ENCODE measurements around the gene RNF220. TPM values are rescaled to one million over a fixed set of nuclear protein-coding genes. Genes with fewer than 3 reads are reported as not detected.

The RNF220 gene
- total and polyA plus RNA-seq, 11 donors, result 54.2 to 108 (median 62.4) TPM

DNA sequence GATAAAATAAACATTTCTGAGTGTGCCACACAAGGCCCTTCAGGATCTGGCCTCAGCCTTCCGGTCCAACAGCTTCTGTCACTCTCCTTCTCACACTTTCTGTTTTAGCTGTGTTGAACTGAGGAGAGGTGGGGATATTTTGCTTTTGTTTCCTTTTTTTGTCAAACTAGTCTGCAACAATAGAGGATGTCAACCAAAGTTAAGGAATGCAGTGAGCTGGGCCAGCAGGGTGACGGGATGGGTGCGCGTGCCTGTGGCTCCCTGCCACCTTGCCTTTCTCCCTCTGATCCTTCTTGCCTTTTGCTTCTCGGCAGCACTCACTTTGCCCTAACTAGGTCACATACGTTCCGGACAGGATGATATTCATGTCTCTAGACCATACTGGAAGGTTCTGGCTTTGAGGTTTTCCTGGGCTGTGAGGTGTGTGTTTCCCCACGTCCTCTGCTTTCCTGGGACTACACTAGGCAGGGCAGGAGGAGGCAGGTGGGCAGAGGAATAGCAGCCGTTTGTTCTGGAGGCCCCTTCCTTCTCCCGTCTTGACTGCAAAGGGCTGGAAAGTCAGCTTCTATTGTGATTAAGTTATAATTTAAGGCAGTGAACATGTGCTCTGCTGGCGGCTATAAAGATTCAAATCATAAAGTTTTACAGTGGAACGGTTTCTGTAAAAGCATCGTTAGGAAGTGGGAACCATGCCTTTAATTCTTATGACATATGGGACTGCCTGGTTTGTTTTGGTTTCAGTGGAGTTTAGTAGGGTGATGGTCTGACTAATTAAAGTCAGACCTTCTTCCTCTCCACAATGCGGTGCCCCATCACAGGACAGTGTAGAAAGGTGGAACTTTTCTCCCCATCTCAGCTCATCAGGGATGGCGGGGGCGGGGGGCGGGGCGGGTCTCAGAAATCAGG, 67.8 kb downstream of the RNF220 start:
- intact Hi-C loops (cut with DNase I), result no loop called here
- ATAC-seq (no peak), DNase-seq (no peak)
- TF ChIP-seq POLR2A (IDR thresholded peaks at IDR 0.05), result no peak
- TF ChIP-seq, protein P1, sequence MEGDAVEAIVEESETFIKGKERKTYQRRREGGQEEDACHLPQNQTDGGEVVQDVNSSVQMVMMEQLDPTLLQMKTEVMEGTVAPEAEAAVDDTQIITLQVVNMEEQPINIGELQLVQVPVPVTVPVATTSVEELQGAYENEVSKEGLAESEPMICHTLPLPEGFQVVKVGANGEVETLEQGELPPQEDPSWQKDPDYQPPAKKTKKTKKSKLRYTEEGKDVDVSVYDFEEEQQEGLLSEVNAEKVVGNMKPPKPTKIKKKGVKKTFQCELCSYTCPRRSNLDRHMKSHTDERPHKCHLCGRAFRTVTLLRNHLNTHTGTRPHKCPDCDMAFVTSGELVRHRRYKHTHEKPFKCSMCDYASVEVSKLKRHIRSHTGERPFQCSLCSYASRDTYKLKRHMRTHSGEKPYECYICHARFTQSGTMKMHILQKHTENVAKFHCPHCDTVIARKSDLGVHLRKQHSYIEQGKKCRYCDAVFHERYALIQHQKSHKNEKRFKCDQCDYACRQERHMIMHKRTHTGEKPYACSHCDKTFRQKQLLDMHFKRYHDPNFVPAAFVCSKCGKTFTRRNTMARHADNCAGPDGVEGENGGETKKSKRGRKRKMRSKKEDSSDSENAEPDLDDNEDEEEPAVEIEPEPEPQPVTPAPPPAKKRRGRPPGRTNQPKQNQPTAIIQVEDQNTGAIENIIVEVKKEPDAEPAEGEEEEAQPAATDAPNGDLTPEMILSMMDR (IDR thresholded peaks at IDR 0.05), result no peak
- no peaks in the 10 kb centered on the region for H3K36me3 ChIP-seq
- H3K27ac ChIP-seq, result no peak overlapping the region
- peak overlapping the region in 2 of 12 donors; percentile 15 to 29 for H3K4me3 ChIP-seq
- H3K27me3 ChIP-seq, result peaks cover 0 to 5% (median 0%) of the 10 kb centered on the region in 9 donors
- peaks cover 0 to 7% (median 0%) of the 10 kb centered on the region in 12 donors for H3K4me1 ChIP-seq
- H3K9me3 ChIP-seq, result peaks cover 0 to 5% (median 0%) of the 10 kb centered on the region in 12 donors
- WGBS, 4 donors, result 59 to 70% (median 65%) methylated on average over 18 of the region's 18 CpGs

DNA sequence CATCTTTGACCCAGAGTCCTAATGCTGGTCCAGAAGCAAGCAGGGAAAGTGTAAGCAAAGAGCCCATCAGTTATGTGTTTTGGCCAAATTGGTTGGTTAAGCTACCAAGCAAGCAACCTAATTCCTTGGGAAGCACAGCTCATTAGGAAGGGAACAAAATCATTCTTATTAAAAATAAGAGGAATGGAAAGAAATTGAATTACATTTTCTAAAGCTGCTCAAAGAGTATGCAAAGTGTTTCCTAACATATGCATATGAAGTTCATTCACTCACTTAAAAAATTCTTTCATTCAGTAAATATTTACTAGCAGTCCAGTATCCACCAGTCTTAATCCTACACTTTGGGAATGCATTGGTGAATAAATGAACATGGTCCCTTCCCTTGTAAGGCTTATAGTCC, 71.8 kb downstream of the RNF220 start:
- intact Hi-C loops (cut with DNase I), result no loop called here
- Histone ChIP-seq H3K4me3 (no peak overlapping the region), H3K4me1 (peaks cover 0 to 7% (median 0%) of the 10 kb centered on the region in 12 donors), H3K36me3 (no peaks in the 10 kb centered on the region), H3K27ac (no peak overlapping the region), H3K27me3 (no peaks in the 10 kb centered on the region), H3K9me3 (peaks cover 0 to 2% (median 0%) of the 10 kb centered on the region in 12 donors)
- DNase-seq, result no peak
- TF ChIP-seq, protein P1 (IDR thresholded peaks at IDR 0.05), result no peak
- no peak for TF ChIP-seq POLR2A (IDR thresholded peaks at IDR 0.05)
- no peak for ATAC-seq

DNA sequence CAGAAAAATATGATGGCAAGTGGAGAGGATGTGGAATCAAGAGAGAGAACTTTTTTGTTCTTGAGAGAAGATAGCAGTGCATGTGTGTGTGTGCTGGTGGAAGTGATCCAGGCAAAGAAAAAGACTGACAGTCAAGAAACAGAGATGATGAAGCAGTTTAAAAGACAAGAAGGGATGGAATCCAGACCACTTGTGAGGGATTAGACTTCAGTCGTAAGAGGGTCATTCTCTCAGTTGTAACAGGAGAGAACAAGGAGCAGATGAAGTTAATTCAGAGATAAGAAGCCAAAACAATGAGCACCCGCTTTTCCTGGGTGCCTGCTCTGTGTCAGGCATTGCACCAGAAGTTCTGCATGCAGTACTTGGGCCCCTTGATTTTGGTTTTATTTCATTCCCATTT, 76.6 kb downstream of the RNF220 start:
- DNase-seq, result no peak
- H3K27ac ChIP-seq, result no peak overlapping the region
- no peaks in the 10 kb centered on the region for H3K9me3 ChIP-seq
- no peak for ATAC-seq
- peaks cover 7 to 30% (median 21%) of the 10 kb centered on the region in 12 donors for H3K4me1 ChIP-seq
- TF ChIP-seq POLR2A (IDR thresholded peaks at IDR 0.05), result no peak
- TF ChIP-seq, protein P1 (IDR thresholded peaks at IDR 0.05), result no peak
- 77 to 83% (median 78%) methylated on average over 2 of the region's 2 CpGs for WGBS, 4 donors
- H3K36me3 ChIP-seq, result no peaks in the 10 kb centered on the region
- H3K4me3 ChIP-seq, result no peak overlapping the region
- intact Hi-C loops (cut with DNase I), result loop anchor here in 3 of 10 donors (5.0 to 10.0 kb wide), 2 partner anchors 57 to 79 kb away; no protein-coding TSS in a partner anchor
- no peaks in the 10 kb centered on the region for H3K27me3 ChIP-seq

DNA sequence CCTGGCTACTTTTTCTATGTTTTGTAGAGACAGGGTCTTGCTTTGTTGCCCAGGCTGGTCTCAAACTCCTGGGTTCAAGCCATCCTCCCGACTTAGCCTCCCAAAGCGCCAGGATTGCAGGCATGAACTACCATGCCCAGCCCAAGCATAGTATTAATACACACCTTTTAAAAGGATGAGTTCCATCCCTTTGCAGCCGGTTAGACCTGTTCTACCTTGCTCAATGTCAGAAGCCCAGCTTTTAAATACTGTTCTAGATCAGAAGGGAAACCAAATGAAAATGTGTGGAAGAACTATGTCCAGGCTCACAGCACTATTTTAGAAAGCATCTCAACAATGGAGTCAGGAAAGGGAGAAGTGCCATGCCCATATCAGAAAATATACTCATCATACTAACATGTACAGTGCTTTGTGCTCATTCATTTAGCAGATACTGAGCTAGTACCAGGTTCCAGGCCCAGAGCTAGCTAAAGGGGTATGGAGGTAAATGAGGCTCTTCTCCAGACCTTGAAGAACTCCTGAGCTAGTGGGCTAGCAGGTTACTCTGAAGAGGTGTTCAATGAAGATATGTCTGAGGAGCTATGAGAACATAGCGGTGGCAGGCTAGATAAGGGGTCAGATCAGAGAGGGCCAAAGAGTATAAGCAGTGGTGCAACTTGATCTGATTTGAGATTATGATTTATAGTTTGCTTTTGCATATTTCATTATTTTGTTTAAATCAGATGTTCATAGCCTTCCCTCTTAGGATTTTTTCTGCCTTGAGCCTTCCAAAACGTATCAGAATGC, 78.2 kb downstream of the RNF220 start:
- Histone ChIP-seq H3K27ac (no peak overlapping the region), H3K9me3 (no peaks in the 10 kb centered on the region), H3K4me3 (no peak overlapping the region), H3K36me3 (no peaks in the 10 kb centered on the region), H3K27me3 (no peaks in the 10 kb centered on the region), H3K4me1 (peaks cover 7 to 32% (median 21%) of the 10 kb centered on the region in 12 donors)
- TF ChIP-seq, protein P1 (IDR thresholded peaks at IDR 0.05), result no peak
- TF ChIP-seq POLR2A (IDR thresholded peaks at IDR 0.05), result no peak
- ATAC-seq (no peak), DNase-seq (no peak)
- intact Hi-C loops (cut with DNase I), result loop anchor here in 3 of 10 donors (5.0 to 10.0 kb wide), 2 partner anchors 58 to 81 kb away; no protein-coding TSS in a partner anchor
- 94 to 98% (median 96%) methylated on average over 5 of the region's 5 CpGs for WGBS, 4 donors

Data from heart left ventricle (tissue), 16 donors.